KMS-11 (cell line): ENCODE measurements around the gene NPAT.

Source experiments
- H2AFZ ChIP-seq: fragments of 200-600 bp; sonication (generic); 2 replicates; pipeline ENCODE4 v1.6.1; 2016; ENCODE audit warnings: antibody characterized with exemption, mixed run types, low read depth
- H3K27ac ChIP-seq: fragments of 200-600 bp; sonication (generic); 2 replicates; pipeline ENCODE4 v1.6.1; 2016; ENCODE audit warnings: mild to moderate bottlenecking, mixed run types
- H3K27me3 ChIP-seq: fragments of 200-600 bp; sonication (generic); 2 replicates; pipeline ENCODE4 v1.6.1; 2017; ENCODE audit warnings: mild to moderate bottlenecking, low read depth, mixed run types, moderate library complexity; ENCODE audit not compliant: insufficient read depth
- H3K36me3 ChIP-seq: fragments of 200-600 bp; sonication (generic); 2 replicates; pipeline ENCODE4 v1.6.1; 2017; ENCODE audit warnings: mild to moderate bottlenecking, mixed run types; ENCODE audit not compliant: insufficient read depth
- H3K4me1 ChIP-seq: fragments of 200-600 bp; sonication (generic); 2 replicates; pipeline ENCODE4 v1.6.1; 2016; ENCODE audit warnings: mild to moderate bottlenecking, low read depth, mixed run types; ENCODE audit not compliant: poor library complexity, severe bottlenecking
- H3K4me2 ChIP-seq: fragments of 200-600 bp; sonication (generic); 2 replicates; pipeline ENCODE4 v1.7.0; 2016; ENCODE audit warnings: mild to moderate bottlenecking, mixed run types
- H3K4me3 ChIP-seq: fragments of 200-600 bp; sonication (generic); IDR thresholded peaks from 2 replicates; pipeline ENCODE4 v1.6.1; 2017; ENCODE audit warnings: low read depth, low read length, mixed read lengths; ENCODE audit not compliant: insufficient read depth
- H3K79me2 ChIP-seq: fragments of 200-600 bp; sonication (generic); 2 replicates; pipeline ENCODE4 v1.6.1; 2016; ENCODE audit warnings: low read depth, mixed run types; ENCODE audit not compliant: insufficient read depth
- H3K9ac ChIP-seq: fragments of 200-600 bp; sonication (generic); 2 replicates; pipeline ENCODE4 v1.6.1; 2016; ENCODE audit warnings: mild to moderate bottlenecking, mixed run types
- H4K20me1 ChIP-seq: fragments of 200-600 bp; sonication (generic); 2 replicates; pipeline ENCODE4 v1.6.1; 2016; ENCODE audit warnings: mild to moderate bottlenecking, mixed run types; ENCODE audit not compliant: insufficient read depth
- TF ChIP-seq, protein P1 (sequence below): fragments of 200-600 bp; sonication (generic); conservative IDR thresholded peaks from 2 replicates; pipeline ENCODE4 v1.6.1; 2017; ENCODE audit warnings: low read depth, mild to moderate bottlenecking, antibody characterized with exemption, low read length, moderate library complexity, mixed read lengths

NPAT gene

DNA sequence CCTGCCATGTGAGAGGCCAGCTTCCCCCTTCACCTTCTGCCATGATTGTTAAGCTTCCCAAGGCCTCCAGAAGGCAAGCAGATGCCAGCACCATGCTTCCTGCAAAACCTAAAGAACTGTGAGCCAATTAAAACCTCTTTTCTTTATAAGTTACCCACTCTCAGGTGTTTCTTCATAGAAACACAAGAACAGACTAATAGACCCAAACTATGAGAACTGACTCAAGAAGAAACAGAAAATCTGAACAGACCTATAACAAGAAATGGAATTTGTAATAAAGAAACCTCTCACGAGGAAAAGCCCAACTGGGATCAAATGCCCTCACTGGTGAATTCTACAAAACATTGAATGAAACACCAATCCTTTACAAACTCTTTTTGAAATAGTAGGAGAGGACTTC lies 12.0 kb downstream of the NPAT start:
- Histone ChIP-seq H2AFZ (no peak overlapping the region), H3K9ac (no peak overlapping the region), H3K36me3 (no peaks in the 10 kb centered on the region), H3K4me1 (no peaks in the 10 kb centered on the region), H3K4me3 (no peak overlapping the region), H4K20me1 (no peaks in the 10 kb centered on the region), H3K4me2 (no peak overlapping the region), H3K27me3 (no peaks in the 10 kb centered on the region), H3K27ac (no peak overlapping the region), H3K79me2 (peaks cover 12% of the 10 kb centered on the region; the same call in 1 of the 2 replicates)
- TF ChIP-seq, protein P1, sequence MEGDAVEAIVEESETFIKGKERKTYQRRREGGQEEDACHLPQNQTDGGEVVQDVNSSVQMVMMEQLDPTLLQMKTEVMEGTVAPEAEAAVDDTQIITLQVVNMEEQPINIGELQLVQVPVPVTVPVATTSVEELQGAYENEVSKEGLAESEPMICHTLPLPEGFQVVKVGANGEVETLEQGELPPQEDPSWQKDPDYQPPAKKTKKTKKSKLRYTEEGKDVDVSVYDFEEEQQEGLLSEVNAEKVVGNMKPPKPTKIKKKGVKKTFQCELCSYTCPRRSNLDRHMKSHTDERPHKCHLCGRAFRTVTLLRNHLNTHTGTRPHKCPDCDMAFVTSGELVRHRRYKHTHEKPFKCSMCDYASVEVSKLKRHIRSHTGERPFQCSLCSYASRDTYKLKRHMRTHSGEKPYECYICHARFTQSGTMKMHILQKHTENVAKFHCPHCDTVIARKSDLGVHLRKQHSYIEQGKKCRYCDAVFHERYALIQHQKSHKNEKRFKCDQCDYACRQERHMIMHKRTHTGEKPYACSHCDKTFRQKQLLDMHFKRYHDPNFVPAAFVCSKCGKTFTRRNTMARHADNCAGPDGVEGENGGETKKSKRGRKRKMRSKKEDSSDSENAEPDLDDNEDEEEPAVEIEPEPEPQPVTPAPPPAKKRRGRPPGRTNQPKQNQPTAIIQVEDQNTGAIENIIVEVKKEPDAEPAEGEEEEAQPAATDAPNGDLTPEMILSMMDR, result no peak

DNA sequence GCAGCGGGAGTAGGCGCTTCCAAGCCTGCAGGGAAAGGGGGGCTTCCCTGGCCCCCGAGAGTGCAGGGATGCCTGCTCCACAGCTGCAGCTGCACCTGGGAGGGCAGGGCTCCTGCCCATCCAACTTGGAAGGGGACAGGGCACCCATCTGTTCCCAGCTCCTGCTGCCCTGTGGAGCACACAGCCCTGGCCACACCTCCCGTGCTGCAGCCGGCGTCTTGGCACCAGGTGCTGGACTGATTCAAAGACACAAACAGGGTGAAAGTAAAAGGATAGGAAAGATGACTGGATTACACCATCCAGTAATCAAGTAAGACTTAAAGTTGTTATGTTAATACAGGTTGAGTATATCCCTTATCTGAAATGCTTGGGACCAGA lies 14.8 kb downstream of the NPAT start:
- Histone ChIP-seq H3K4me1 (peaks cover 8% of the 10 kb centered on the region), H4K20me1 (no peaks in the 10 kb centered on the region), H3K4me3 (no peak overlapping the region), H3K79me2 (no peaks in the 10 kb centered on the region; the same call in 1 of the 2 replicates), H3K27ac (no peak overlapping the region), H2AFZ (no peak overlapping the region), H3K9ac (no peak overlapping the region), H3K4me2 (no peak overlapping the region), H3K36me3 (no peaks in the 10 kb centered on the region), H3K27me3 (no peaks in the 10 kb centered on the region)
- TF ChIP-seq, protein P1, result no peak

DNA sequence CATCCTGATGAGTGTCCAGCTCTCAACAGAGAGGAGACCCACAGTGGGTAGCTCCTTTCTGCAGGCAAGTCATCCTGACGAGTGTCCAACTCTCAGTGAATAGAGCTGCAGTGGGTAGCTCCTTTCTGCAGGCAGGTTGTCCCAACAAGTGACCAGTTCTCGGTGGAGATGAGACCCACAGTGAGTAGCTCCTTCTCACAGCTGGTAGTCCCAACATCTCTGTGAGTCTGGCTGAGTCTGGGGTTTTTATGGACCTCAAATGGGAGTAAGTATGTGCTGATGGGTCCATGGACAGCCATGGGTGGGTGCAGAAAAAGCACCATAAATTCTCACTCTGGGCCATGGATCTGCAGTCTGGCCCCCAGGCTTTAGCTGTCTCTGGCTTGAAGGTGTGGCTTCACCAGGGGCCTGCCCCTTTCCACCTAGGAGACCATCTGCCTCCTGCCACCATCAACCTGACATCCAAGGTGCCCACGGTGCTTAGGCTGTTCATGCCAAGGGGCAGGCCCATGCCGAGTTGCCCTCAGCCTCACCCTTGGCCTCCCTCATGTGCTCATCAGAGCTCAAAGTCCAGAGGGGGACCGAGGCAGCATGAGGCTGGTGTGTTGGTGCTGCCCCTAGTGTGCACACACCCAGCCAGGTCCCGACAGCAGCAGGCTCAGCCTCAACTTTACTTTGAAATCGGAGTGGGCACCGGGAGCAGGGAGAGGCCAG lies 15.3 kb downstream of the NPAT start:
- Histone ChIP-seq H2AFZ (no peak overlapping the region), H3K4me1 (peaks cover 8% of the 10 kb centered on the region), H4K20me1 (no peaks in the 10 kb centered on the region), H3K36me3 (no peaks in the 10 kb centered on the region), H3K9ac (no peak overlapping the region), H3K4me2 (no peak overlapping the region), H3K79me2 (no peaks in the 10 kb centered on the region; the same call in 1 of the 2 replicates), H3K27ac (no peak overlapping the region), H3K27me3 (no peaks in the 10 kb centered on the region), H3K4me3 (no peak overlapping the region)
- TF ChIP-seq, protein P1, result no peak

DNA sequence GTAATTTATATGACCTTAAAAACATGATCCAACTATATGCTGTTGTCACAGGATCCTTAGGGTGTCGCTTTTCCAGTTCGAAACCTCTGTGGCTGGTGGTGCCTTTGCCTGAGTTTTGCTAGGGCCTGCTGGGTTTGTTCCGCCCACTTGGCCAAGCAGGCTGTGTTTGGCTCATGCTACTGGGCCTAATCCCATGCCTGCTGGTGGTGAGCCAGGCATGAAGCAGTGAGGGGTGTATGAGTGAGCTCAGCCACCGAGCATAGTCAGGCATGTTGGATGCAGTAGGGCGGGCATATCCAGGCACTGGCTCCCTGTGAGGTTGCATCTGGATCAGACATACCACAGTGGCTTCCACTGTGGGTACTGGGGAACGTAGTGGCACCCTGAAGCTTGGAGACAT lies 16.3 kb downstream of the NPAT start:
- peaks cover 8% of the 10 kb centered on the region for H3K4me1 ChIP-seq
- no peak overlapping the region for H2AFZ ChIP-seq
- no peak overlapping the region for H3K4me3 ChIP-seq
- no peaks in the 10 kb centered on the region for H3K27me3 ChIP-seq
- no peaks in the 10 kb centered on the region for H3K36me3 ChIP-seq
- no peaks in the 10 kb centered on the region; the same call in 1 of the 2 replicates for H3K79me2 ChIP-seq
- TF ChIP-seq, protein P1, result no peak
- H4K20me1 ChIP-seq, result no peaks in the 10 kb centered on the region
- no peak overlapping the region for H3K9ac ChIP-seq
- no peak overlapping the region for H3K27ac ChIP-seq
- no peak overlapping the region for H3K4me2 ChIP-seq
